Spleen (tissue), 7 donors: Measurements from ENCODE around the gene MDGA2.

ENCODE experiments used
- CTCF ChIP-seq, 11 experiments: fragments of 200-600 bp in 7 of 11; fragments of 450-650 bp in 4 of 11; sonication (generic) in 4 of 11; IDR thresholded peaks in 8 of 11; conservative IDR thresholded peaks in 3 of 11; 1 replicate in 7 of 11; 2 replicates in 4 of 11; pipeline versions ENCODE4 v1.4.0 to v1.8.0; 2016 to 2021; ENCODE audit warnings: antibody characterized with exemption in 11 of 11, inconsistent platforms in 4 of 11, mild to moderate bottlenecking in 1 of 11
- POLR2A ChIP-seq, 3 donors: fragments of 450-650 bp; IDR thresholded peaks; one replicate each; pipeline ENCODE4 v1.5.1; 2017; ENCODE audit warnings: antibody characterized with exemption in 3 of 3, mild to moderate bottlenecking in 1 of 3
- donor health status: DM: no; HTN: no; CAD: no; lungs with moderate emphysema.
- donor health status: DM: no; HTN: no; CAD: no.
- donor health status: DM: no; HTN: no; CAD: no.

- no peak for TF ChIP-seq CTCF (IDR thresholded peaks at IDR 0.05 in 8 of 11, conservative IDR thresholded peaks at IDR 0.05 in 3 of 11)
- no peak for TF ChIP-seq POLR2A (IDR thresholded peaks at IDR 0.05)
These were observed 618.0 kb downstream of the MDGA2 start for GRCh38 chr14:47057364-47057763.
